Mononuclear cell (primary cell): ENCODE results near the gene WIPF3. TPM values are rescaled to one million over a fixed set of nuclear protein-coding genes. Genes with fewer than 3 reads are reported as not detected.

ENCODE experiments used
- H3K27me3 ChIP-seq: 2 replicates; pipeline ENCODE4 v1.6.0; 2011; ENCODE audit warnings: low read length, control low read depth; ENCODE audit not compliant: insufficient read depth
- H3K4me1 ChIP-seq: 2 replicates; pipeline ENCODE4 v1.5.1; 2011; ENCODE audit warnings: mild to moderate bottlenecking, low read length, control low read depth; ENCODE audit not compliant: insufficient read depth
- H3K4me3 ChIP-seq: 2 replicates; pipeline ENCODE4 v1.5.1; 2011; ENCODE audit warnings: mild to moderate bottlenecking, low read length, moderate library complexity
- H3K9me3 ChIP-seq: 2 replicates; pipeline ENCODE4 v1.5.1; 2011; ENCODE audit warnings: low read depth, mild to moderate bottlenecking, control low read depth, low read length
- total RNA-seq: library from RNA; depleted of rRNA; stranded (reverse); fragments of >200 nt; gene quantifications from one replicate; pipeline ENCODE4 v1.2.3, GENCODE V29; 2012

WIPF3 gene
- total RNA-seq: under 0.01 TPM

- H3K4me1 ChIP-seq: peaks cover 6% of the 10 kb centered on the region
- no peak within 1 kb of the TSS for H3K4me3 ChIP-seq
- H3K27me3 ChIP-seq: peaks cover 71% of the 10 kb centered on the region
- H3K9me3 ChIP-seq: no peaks in the 10 kb centered on the region
These were observed at the start of gene WIPF3 for GRCh38 chr7:29806208-29806994. Gene WIPF3 (plus strand): TSS chr7:29806508. CDS start chr7:29834725, 28,217 bp downstream.

GRCh38 chr7:29763266-29763665, 43.0 kb upstream of the WIPF3 start:
- Histone ChIP-seq H3K9me3 (no peaks in the 10 kb centered on the region), H3K27me3 (no peaks in the 10 kb centered on the region), H3K4me1 (no peaks in the 10 kb centered on the region), H3K4me3 (no peak overlapping the region)

- Histone ChIP-seq H3K4me3 (no peak overlapping the region), H3K27me3 (no peaks in the 10 kb centered on the region), H3K9me3 (no peaks in the 10 kb centered on the region), H3K4me1 (no peaks in the 10 kb centered on the region)
These were observed 42.1 kb upstream of the WIPF3 start for GRCh38 chr7:29764227-29764626.

- H3K4me3 ChIP-seq: no peak overlapping the region
- H3K9me3 ChIP-seq: no peaks in the 10 kb centered on the region
- H3K27me3 ChIP-seq: no peaks in the 10 kb centered on the region
- H3K4me1 ChIP-seq: no peaks in the 10 kb centered on the region
These were observed 40.8 kb upstream of the WIPF3 start for GRCh38 chr7:29765490-29765889.

GRCh38 chr7:29770371-29770770, 35.9 kb upstream of the WIPF3 start:
- Histone ChIP-seq H3K9me3 (no peaks in the 10 kb centered on the region), H3K27me3 (no peaks in the 10 kb centered on the region), H3K4me3 (no peak overlapping the region), H3K4me1 (no peaks in the 10 kb centered on the region)

- no peaks in the 10 kb centered on the region for H3K9me3 ChIP-seq
These were observed 35.1 kb upstream of the WIPF3 start for GRCh38 chr7:29771081-29771816.

GRCh38 chr7:29779017-29779416, 27.3 kb upstream of the WIPF3 start:
- peaks cover 5% of the 10 kb centered on the region for H3K27me3 ChIP-seq
- H3K4me1 ChIP-seq: no peaks in the 10 kb centered on the region
- H3K4me3 ChIP-seq: no peak overlapping the region
- no peaks in the 10 kb centered on the region for H3K9me3 ChIP-seq

More at GRCh38 chr7:29771081-29771816, 35.1 kb upstream of the WIPF3 start:
- no peaks in the 10 kb centered on the region for H3K27me3 ChIP-seq
- no peak overlapping the region for H3K4me3 ChIP-seq
- no peaks in the 10 kb centered on the region for H3K4me1 ChIP-seq

GRCh38 chr7:29780346-29780745, 26.0 kb upstream of the WIPF3 start:
- no peaks in the 10 kb centered on the region for H3K4me1 ChIP-seq
- peaks cover 5% of the 10 kb centered on the region for H3K27me3 ChIP-seq
- H3K9me3 ChIP-seq: no peaks in the 10 kb centered on the region
- no peak overlapping the region for H3K4me3 ChIP-seq

- no peak overlapping the region for H3K4me3 ChIP-seq
- H3K27me3 ChIP-seq: peaks cover 5% of the 10 kb centered on the region
- H3K9me3 ChIP-seq: no peaks in the 10 kb centered on the region
- H3K4me1 ChIP-seq: no peaks in the 10 kb centered on the region
These were observed 22.6 kb upstream of the WIPF3 start for GRCh38 chr7:29783671-29784070.

GRCh38 chr7:29793507-29793906, 12.8 kb upstream of the WIPF3 start:
- Histone ChIP-seq H3K4me3 (no peak overlapping the region), H3K9me3 (no peaks in the 10 kb centered on the region), H3K4me1 (no peaks in the 10 kb centered on the region), H3K27me3 (no peaks in the 10 kb centered on the region)

- H3K9me3 ChIP-seq: no peaks in the 10 kb centered on the region
- H3K4me3 ChIP-seq: no peak overlapping the region
- H3K4me1 ChIP-seq: no peaks in the 10 kb centered on the region
- no peaks in the 10 kb centered on the region for H3K27me3 ChIP-seq
These were observed 11.2 kb upstream of the WIPF3 start for GRCh38 chr7:29794959-29795629.

- H3K4me1 ChIP-seq: no peaks in the 10 kb centered on the region
- H3K9me3 ChIP-seq: no peaks in the 10 kb centered on the region
- no peak overlapping the region for H3K4me3 ChIP-seq
These were observed 10.4 kb upstream of the WIPF3 start for GRCh38 chr7:29795696-29796580.

GRCh38 chr7:29797112-29797944, 9.0 kb upstream of the WIPF3 start:
- no peaks in the 10 kb centered on the region for H3K4me1 ChIP-seq
- H3K27me3 ChIP-seq: peaks cover 2% of the 10 kb centered on the region
- H3K9me3 ChIP-seq: no peaks in the 10 kb centered on the region
- no peak overlapping the region for H3K4me3 ChIP-seq

More at GRCh38 chr7:29795696-29796580, 10.4 kb upstream of the WIPF3 start:
- no peaks in the 10 kb centered on the region for H3K27me3 ChIP-seq

GRCh38 chr7:29798422-29798821, 7.9 kb upstream of the WIPF3 start:
- H3K9me3 ChIP-seq: no peaks in the 10 kb centered on the region
- no peaks in the 10 kb centered on the region for H3K4me1 ChIP-seq
- peaks cover 4% of the 10 kb centered on the region for H3K27me3 ChIP-seq
- H3K4me3 ChIP-seq: no peak overlapping the region
